ENCODE data around the gene CACNA1B. TPM values are rescaled to one million over a fixed set of nuclear protein-coding genes. Genes with fewer than 3 reads are reported as not detected.
"Not testable (repeated sequence)": the region's sequence is repeated elsewhere in the genome, so short reads cannot be mapped to it uniquely, and the experiment has no call there.

CACNA1B gene
- total RNA-seq, 2 donors from 2014 or later, result 3.6 to 7.9 TPM

- H3K4me3 Mint-ChIP-seq, result no peak overlapping the region
- H3K4me1 Mint-ChIP-seq, result no peaks in the 10 kb centered on the region
- no peaks in the 10 kb centered on the region for H3K27me3 ChIP-seq (ENCODE audit: control insufficient read depth, insufficient read depth, low read length, poor library complexity, severe bottlenecking)
- H3K36me3 Mint-ChIP-seq (ENCODE audit: low read depth), result peaks cover 2% of the 10 kb centered on the region
- H3K27ac Mint-ChIP-seq, result no peak overlapping the region
- H3K9ac ChIP-seq (ENCODE audit: extremely low read depth, low read length, poor library complexity, severe bottlenecking), result no peak overlapping the region
- no peak overlapping the region for H3K4me3 ChIP-seq (ENCODE audit: low read length)
- H3K9me3 ChIP-seq (ENCODE audit: control insufficient read depth, low read length), result no peaks in the 10 kb centered on the region
- H3K27me3 Mint-ChIP-seq (ENCODE audit: insufficient read depth), result no peaks in the 10 kb centered on the region
- TF ChIP-seq CTCF (conservative IDR thresholded peaks at IDR 0.05), result no peak
- no peak overlapping the region for H3K27ac ChIP-seq (ENCODE audit: low read depth, low read length)
- 90 to 94% methylated on average over 10 of the region's 10 CpGs for WGBS, 2 experiments (ENCODE audit: insufficient coverage in 1 of 2, insufficient read length in 1 of 2)
- no peak for DNase-seq
- H3K9me3 Mint-ChIP-seq, result peaks cover 2% of the 10 kb centered on the region
- no peaks in the 10 kb centered on the region for H3K36me3 ChIP-seq (ENCODE audit: control insufficient read depth, insufficient read depth, low read length)
- no peaks in the 10 kb centered on the region for H3K4me1 ChIP-seq (ENCODE audit: control insufficient read depth, insufficient read depth, low read length)
Measured at GRCh38 chr9:137882506-137882821, 4.9 kb downstream of the CACNA1B start.

GRCh38 chr9:137883977-137884376, 6.4 kb downstream of the CACNA1B start:
- not testable (repeated sequence) for H3K9me3 Mint-ChIP-seq; H3K9ac ChIP-seq (ENCODE audit: extremely low read depth, low read length, poor library complexity, severe bottlenecking); H3K9me3 ChIP-seq (ENCODE audit: control insufficient read depth, low read length); H3K4me1 ChIP-seq (ENCODE audit: control insufficient read depth, insufficient read depth, low read length); H3K27ac ChIP-seq (ENCODE audit: low read depth, low read length); H3K27ac Mint-ChIP-seq; H3K4me3 ChIP-seq (ENCODE audit: low read length); H3K4me1 Mint-ChIP-seq; H3K36me3 ChIP-seq (ENCODE audit: control insufficient read depth, insufficient read depth, low read length); H3K4me3 Mint-ChIP-seq; DNase-seq; H3K27me3 ChIP-seq (ENCODE audit: control insufficient read depth, insufficient read depth, low read length, poor library complexity, severe bottlenecking); H3K27me3 Mint-ChIP-seq (ENCODE audit: insufficient read depth); H3K36me3 Mint-ChIP-seq (ENCODE audit: low read depth)
- WGBS, 2 experiments (ENCODE audit: insufficient coverage in 1 of 2, insufficient read length in 1 of 2), result 82% methylated on average over 3 of the region's 6 CpGs; no CpG with 5 or more reads in 1 of the 2 experiments

GRCh38 chr9:137884547-137884946, 7.0 kb downstream of the CACNA1B start:
- H3K9me3 ChIP-seq (ENCODE audit: control insufficient read depth, low read length); H3K27me3 Mint-ChIP-seq (ENCODE audit: insufficient read depth); H3K4me1 Mint-ChIP-seq; H3K4me3 Mint-ChIP-seq; H3K9me3 Mint-ChIP-seq; H3K36me3 ChIP-seq (ENCODE audit: control insufficient read depth, insufficient read depth, low read length); H3K36me3 Mint-ChIP-seq (ENCODE audit: low read depth); H3K9ac ChIP-seq (ENCODE audit: extremely low read depth, low read length, poor library complexity, severe bottlenecking); H3K27ac ChIP-seq (ENCODE audit: low read depth, low read length); H3K4me1 ChIP-seq (ENCODE audit: control insufficient read depth, insufficient read depth, low read length); H3K27me3 ChIP-seq (ENCODE audit: control insufficient read depth, insufficient read depth, low read length, poor library complexity, severe bottlenecking); H3K4me3 ChIP-seq (ENCODE audit: low read length); H3K27ac Mint-ChIP-seq: not testable (repeated sequence)
- WGBS, 2 experiments (ENCODE audit: insufficient coverage in 1 of 2, insufficient read length in 1 of 2), result 13 to 79% methylated on average over 3 to 5 of the region's 7 CpGs
- peak; percentile 80 for DNase-seq

- H3K4me3 ChIP-seq (ENCODE audit: low read length); H3K9me3 ChIP-seq (ENCODE audit: control insufficient read depth, low read length); H3K27ac Mint-ChIP-seq; H3K4me3 Mint-ChIP-seq; H3K27me3 ChIP-seq (ENCODE audit: control insufficient read depth, insufficient read depth, low read length, poor library complexity, severe bottlenecking); H3K36me3 Mint-ChIP-seq (ENCODE audit: low read depth); H3K4me1 ChIP-seq (ENCODE audit: control insufficient read depth, insufficient read depth, low read length); H3K27me3 Mint-ChIP-seq (ENCODE audit: insufficient read depth); H3K36me3 ChIP-seq (ENCODE audit: control insufficient read depth, insufficient read depth, low read length); H3K9ac ChIP-seq (ENCODE audit: extremely low read depth, low read length, poor library complexity, severe bottlenecking); H3K27ac ChIP-seq (ENCODE audit: low read depth, low read length); DNase-seq; H3K4me1 Mint-ChIP-seq; H3K9me3 Mint-ChIP-seq: not testable (repeated sequence)
- WGBS, 2 experiments (ENCODE audit: insufficient coverage in 1 of 2, insufficient read length in 1 of 2), result 89% methylated on average over 7 of the region's 12 CpGs; no CpG with 5 or more reads in 1 of the 2 experiments
Measured at GRCh38 chr9:137885121-137885520, 7.5 kb downstream of the CACNA1B start.

- H3K9ac ChIP-seq (ENCODE audit: extremely low read depth, low read length, poor library complexity, severe bottlenecking); H3K4me3 Mint-ChIP-seq; H3K4me3 ChIP-seq (ENCODE audit: low read length); H3K4me1 Mint-ChIP-seq; H3K27ac Mint-ChIP-seq; H3K36me3 ChIP-seq (ENCODE audit: control insufficient read depth, insufficient read depth, low read length); H3K9me3 ChIP-seq (ENCODE audit: control insufficient read depth, low read length); H3K27me3 Mint-ChIP-seq (ENCODE audit: insufficient read depth); H3K4me1 ChIP-seq (ENCODE audit: control insufficient read depth, insufficient read depth, low read length); H3K9me3 Mint-ChIP-seq; H3K27me3 ChIP-seq (ENCODE audit: control insufficient read depth, insufficient read depth, low read length, poor library complexity, severe bottlenecking); DNase-seq; H3K27ac ChIP-seq (ENCODE audit: low read depth, low read length); H3K36me3 Mint-ChIP-seq (ENCODE audit: low read depth): not testable (repeated sequence)
- 88% methylated on average over 9 of the region's 12 CpGs; no CpG with 5 or more reads in 1 of the 2 experiments for WGBS, 2 experiments (ENCODE audit: insufficient coverage in 1 of 2, insufficient read length in 1 of 2)
Measured at GRCh38 chr9:137888621-137889020, 11.0 kb downstream of the CACNA1B start.

GRCh38 chr9:137889966-137890365, 12.4 kb downstream of the CACNA1B start:
- H3K4me1 ChIP-seq (ENCODE audit: control insufficient read depth, insufficient read depth, low read length); H3K27ac Mint-ChIP-seq; H3K27me3 ChIP-seq (ENCODE audit: control insufficient read depth, insufficient read depth, low read length, poor library complexity, severe bottlenecking); H3K36me3 Mint-ChIP-seq (ENCODE audit: low read depth); H3K27ac ChIP-seq (ENCODE audit: low read depth, low read length); H3K4me3 ChIP-seq (ENCODE audit: low read length); H3K4me3 Mint-ChIP-seq; H3K9me3 Mint-ChIP-seq; H3K9ac ChIP-seq (ENCODE audit: extremely low read depth, low read length, poor library complexity, severe bottlenecking); H3K4me1 Mint-ChIP-seq; H3K36me3 ChIP-seq (ENCODE audit: control insufficient read depth, insufficient read depth, low read length); H3K9me3 ChIP-seq (ENCODE audit: control insufficient read depth, low read length); DNase-seq; H3K27me3 Mint-ChIP-seq (ENCODE audit: insufficient read depth): not testable (repeated sequence)
- 73% methylated on average over 2 of the region's 14 CpGs; no CpG with 5 or more reads in 1 of the 2 experiments for WGBS, 2 experiments (ENCODE audit: insufficient coverage in 1 of 2, insufficient read length in 1 of 2)

All from endodermal cell (in vitro differentiated cells).